Limb (tissue), 2 donors: Measurements from ENCODE around the gene GMPR.

Experiments
- DNase-seq, 2 donors: peaks; one replicate each; pipeline ENCODE4 v3.0.0-alpha.2; 2016; ENCODE audit errors: extremely low spot score in 2 of 2

Gene GMPR

DNA sequence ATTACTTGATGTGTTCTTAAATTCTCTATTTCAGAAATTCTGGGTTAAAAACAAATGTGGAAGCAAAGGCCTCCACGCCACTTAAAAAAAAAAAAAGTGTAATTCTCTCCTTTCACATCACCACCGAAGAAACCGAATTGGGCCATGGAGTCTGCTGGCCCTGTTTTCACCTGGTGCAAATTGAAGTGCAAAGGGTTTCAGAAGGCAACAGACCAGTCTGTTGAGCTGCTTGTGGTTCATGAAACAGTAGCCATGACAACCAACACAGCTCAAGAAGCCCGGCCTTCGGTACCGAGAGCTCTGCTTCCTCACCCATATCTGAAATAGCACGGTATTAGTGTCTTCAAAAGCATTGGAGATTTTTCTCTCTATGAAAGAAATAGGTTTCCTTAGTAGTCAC lies 63.1 kb downstream of the GMPR start:
- no peak for DNase-seq

DNA sequence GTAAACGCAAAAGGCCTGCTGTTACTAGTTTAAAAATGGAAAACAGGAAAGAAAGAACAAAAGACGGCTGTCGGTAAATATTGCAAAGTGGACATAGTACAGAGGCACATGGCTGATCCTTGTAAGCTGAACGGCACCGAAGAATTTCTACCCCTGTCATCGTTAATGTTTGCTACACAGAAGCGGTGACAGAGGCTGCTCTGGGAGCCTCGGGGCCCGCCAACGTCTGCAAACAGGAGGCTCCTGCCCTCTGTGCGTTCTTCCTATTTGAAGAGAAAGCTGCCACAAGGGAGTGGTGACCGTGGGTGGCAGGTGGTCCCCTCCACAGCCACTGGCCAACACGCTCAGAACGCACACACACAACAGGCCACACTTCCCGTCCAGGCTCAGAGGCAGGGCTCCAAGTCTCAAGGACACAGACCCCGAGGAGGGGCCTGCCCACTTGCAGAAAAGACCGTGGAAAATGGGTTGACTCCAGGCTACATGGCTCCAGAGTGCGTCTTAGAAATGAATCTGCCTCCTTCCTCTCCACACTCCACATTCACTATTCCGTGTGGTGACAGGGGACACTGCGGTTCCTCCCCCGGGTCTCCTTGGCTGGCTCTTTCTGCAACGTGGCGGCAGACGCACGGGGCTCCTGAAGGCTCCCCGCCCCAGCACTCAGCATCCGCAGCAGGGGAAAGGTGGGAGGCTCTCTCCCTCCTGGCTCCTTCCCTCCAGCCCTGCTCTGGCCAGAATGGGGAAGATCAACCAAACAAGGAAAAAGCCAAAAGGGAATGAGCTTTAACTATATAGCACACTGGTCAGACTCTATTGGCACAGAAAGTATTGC lies 64.5 kb downstream of the GMPR start:
- DNase-seq: no peak

DNA sequence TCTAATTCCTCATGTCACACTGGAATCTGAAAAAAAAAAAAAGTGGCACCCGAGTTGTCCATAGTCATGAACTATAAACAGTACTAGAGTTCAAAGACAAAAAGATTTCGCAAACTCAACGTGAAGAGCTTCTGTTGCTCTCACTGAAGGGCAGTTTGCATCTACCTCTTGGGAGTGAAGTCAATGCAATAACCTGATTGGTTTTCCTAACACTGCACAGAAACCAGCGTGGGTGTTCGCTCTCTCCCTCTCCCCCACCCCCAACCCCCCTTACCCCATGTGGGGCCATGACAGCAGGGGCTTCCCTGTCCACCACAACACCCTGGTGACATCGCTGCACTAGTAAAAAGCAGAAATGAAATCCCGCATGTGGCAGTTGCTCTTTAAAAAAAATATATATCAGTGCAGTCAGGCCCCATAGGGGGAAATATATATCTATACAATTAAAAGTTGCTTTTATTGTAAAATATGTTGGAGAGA lies 66.9 kb downstream of the GMPR start:
- DNase-seq: no peak

DNA sequence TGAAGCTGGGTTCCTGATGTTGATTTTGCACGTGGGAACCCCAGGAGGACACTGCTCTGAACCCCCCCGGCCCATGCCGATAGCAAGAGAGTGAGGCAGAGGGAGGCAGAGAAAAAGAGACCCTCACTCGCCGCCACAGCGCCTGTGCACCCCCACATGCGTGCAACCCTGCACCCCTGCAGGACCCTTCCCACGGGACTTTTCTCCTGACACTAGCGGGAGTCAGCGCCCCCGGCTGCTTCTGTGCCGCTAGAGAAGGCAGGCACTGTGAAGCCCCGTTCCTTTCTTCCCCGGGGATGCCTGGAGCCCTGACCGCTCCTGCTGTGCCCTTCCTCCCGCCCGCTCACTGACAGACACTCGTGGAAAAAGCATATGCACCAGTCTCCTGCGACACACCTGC lies 67.4 kb downstream of the GMPR start:
- DNase-seq: no peak

DNA sequence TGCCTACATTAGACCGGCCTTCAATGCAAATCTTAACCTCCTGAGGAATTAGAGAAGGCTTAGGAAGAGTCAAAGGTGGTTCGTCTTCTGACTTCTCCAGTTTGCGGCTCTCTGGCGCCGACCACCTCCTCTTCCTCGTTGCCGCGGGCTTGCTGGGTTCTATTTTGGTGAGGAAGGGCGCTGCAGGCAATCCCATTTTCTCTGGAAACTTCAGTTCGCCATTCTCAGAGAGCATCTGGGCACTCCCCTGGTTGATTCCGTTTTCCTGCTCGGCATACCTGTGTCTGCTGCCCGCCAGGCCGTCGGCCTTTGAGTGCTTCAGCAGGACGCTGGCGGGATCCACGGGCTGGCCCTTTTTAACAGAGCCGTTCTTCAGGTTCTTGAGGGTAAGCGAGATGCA lies 67.9 kb downstream of the GMPR start:
- no peak for DNase-seq

DNA sequence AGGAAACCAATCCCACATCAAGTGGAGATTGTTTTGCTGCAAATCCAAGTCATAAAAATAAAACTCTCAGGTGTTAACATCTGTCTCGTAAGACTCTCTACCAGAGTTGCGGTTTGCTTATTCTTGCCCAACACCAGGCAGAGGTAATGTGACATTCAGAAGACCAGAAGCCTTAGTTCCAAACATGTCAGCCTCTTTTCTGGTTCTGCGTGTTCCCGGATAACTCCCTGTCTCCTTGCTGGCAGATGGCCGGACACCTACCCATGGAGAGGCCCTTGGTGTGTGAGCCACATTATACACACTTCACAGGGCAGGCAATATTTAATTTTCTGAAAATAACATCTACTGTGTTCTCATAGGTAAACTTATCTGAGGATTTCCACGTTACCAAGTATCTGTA lies 73.4 kb downstream of the GMPR start:
- no peak for DNase-seq

DNA sequence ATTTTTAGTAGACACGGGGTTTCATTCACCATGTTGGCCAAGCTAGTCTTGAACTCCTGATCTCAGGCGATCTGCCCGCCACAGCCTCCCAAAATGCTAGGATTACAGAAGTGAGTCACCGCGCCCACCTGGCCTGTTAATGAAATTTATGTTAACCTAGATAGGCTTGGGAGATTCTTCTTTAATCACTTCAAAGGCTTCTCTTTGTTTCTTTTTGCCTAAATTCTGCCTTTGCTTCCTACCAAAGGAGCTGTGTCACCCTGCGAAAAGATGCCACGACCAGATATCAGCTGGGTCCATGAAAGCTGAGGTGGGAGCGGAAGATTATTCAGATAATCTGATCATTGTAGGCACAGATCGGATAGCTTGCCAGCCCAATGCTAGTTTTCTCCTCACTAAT lies 75.3 kb downstream of the GMPR start:
- DNase-seq: no peak

DNA sequence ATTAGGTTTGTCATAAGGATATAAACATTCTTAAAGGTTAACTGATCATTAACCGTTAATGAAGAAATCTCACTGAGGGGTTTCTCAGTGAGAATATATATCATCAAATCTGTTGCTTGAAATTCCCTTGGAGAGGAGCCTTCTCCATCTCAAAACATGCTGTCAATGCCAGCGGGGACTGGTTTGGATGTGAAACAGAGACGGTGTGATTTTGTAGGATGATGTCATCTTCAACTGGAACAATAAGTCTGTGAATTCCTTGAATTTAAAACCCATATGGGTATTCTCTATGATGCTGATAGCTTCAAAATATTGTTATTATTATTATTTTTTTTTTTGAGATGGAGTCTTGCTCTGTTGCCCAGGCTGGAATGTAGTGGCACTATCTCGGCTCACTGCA lies 75.9 kb downstream of the GMPR start:
- no peak for DNase-seq

DNA sequence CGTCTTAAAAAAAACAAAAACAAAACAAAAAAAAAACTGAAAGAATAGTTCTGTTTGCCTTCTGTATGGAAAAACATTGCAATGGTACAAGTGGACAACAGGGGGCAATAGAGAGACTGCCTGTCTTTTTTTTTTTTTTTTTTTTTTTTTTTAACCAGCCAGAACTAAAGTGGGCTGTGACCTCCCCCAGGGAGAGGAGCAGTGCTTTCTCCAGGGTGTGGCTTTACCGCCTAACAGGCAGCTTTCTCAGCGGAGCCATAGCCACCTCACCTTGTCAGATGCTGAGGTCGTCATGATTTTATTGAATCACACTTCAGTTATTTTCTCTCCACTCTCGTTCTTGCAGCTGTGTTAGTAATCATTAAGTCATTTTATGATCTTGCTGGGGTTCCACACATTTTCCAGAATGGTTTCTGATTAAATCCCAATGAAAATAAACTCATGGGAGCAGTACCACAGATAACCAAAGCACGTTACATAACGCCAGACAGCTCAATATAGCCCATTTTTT lies 78.4 kb downstream of the GMPR start:
- DNase-seq: peak in 1 of 2 donors; percentile 24

DNA sequence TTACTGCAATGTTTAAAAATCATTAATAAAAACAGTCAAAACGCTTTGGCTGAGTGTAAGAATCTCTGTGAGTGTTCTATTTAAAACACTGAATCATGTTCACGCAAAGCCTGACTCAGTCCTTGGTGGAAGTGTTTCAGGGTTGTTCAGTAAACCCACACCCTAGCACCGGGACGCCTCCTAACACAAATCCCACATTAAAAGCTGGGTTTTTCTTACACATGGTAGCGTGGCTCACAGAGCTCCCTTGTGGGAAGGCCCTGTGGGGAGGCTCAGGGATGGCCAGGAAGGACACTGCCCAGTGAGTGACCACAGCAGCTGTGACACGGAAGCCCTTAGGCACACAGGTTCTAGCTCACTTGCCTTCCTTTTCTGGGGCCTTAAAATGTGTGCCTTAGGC lies 80.2 kb downstream of the GMPR start:
- no peak for DNase-seq

DNA sequence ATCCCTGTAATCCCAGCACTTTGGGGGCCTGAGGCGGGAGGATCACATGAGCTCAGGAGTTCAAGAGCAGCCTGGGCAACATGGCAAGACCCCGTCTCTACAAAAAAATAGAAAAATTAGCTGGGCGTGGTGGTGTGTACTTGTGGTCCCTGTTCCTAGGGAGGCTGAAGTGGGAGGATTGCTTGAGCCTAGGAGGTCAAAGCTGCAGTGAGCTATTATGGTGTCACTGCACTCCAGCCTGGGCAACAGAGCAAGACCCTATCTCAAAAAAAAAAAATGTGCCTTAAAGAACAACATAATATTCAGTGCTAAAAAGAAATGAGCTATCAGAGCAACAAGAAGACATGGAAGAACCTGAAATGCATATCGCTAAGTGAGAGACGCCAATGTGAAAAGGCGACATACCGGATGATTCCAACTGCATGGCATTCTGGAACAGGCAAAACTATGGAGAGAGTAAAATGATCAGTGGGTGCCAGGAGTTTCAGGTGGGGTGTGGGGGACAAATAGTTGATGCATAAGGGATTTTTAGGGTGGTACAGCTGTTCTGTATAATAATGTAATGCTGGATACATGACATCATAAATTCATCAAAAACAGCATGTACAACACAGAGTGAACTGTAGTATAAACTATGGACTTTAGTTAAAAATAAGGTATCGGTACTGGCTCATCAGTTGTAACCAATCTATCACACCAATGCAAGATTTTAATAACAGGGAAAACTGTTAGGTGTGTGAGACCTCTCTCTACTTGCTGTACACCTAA lies 80.8 kb downstream of the GMPR start:
- no peak for DNase-seq

DNA sequence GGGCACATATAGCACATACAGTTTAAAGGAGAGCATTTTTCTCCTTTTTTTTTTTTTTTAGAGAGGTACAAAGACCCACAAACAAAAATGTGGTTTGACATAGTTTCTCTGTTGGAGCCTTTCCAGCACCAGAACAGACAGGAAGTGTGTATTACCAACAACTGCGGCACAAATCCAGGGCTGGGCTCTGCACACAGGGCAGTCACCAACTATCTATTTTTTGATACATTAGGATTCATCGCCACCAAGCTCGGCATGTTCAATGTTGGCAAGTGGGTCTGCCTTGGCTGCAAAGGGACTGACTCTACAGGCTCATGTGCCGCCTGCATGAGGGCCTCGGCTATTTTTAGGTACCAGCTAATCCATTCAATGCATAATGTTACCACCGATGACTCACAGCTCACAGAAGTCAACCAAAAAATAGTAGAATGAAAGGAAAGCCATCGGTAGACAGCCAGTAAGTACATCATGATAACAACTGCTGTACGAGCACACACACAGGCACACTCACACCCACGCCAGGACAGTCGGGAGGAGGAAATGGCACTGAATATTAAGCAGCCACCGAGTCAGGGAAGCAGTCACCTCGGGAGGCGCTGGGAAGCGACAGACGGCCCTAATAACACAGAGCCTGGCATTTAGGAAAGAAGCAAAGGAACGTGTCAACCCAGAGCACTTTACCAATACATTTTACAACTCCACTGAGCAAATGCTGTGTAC lies 81.6 kb downstream of the GMPR start:
- DNase-seq: peak; percentile 59 to 86

DNA sequence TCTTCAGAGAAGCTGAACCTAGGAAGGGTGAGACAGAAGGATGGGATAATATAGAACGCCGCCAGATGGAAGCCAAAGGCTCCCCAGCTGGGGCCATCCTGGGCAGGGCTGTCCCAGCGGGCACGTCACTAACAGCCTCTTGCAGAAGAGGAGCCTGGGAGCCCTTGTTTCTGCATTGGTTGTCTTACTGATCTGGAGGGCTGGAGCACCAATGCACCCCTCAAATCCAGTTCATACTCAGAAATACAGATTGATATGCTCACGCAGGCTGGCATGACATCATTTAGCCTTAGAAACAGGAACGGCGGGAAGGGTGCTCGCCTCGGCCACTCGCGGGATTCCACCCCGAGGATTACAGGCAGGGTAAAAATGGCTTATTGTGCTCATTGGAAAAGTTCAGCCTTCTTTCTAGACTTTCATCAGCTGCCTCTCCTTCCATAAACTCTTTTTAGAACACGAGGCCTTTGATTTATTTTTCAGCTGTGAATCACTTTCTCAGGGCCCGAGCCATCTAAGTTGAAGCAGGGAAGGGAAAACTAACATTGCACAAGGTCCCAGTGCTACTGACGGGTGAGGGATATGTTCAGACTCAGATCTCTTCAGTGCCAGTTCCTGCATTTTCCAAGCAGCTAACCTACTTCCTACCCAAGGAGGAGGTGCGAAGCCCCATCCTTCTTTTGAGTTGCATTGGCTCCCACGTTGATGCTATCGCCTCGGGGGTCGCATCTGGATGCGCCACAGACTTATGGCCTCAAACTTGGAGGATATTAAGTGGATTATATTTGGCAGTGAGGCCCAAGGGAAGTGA lies 82.3 kb downstream of the GMPR start:
- DNase-seq: no peak

DNA sequence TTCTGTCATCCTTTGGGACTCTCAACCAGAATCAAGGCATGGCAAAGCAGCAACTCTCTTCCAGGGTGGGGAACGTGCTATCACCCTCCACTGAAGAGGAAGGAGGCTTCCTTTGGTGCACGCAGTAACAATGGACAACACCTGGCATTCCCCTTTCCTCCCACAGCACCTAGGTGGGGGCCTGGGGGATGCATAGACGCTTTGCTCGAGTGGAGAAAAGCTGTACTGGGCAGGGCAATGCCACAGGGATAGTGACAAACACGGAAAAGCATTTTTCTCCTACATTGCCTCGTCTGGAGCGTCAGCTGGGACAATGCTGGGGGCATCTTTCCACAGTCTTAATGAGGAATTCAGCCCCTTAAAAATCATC lies 82.9 kb downstream of the GMPR start:
- DNase-seq: no peak

DNA sequence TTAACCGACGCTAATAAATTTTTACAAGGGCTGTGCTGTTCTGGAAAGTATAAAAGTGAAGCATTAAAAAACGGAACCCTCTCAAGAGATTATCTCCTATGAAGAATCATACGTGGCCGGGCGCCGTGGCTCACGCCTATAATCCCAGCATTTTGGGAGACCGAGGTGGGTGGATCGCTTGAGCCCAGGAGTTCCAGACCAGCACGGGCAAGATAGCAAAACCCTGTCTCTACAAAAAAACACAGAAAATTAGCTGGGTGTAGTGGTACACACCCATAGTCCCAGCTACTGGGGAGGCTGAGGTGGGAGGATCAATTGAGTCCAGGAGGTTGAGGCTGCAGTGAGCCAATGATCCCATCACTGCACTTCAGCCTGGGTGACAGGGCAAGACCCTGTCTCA lies 83.4 kb downstream of the GMPR start:
- no peak for DNase-seq

DNA sequence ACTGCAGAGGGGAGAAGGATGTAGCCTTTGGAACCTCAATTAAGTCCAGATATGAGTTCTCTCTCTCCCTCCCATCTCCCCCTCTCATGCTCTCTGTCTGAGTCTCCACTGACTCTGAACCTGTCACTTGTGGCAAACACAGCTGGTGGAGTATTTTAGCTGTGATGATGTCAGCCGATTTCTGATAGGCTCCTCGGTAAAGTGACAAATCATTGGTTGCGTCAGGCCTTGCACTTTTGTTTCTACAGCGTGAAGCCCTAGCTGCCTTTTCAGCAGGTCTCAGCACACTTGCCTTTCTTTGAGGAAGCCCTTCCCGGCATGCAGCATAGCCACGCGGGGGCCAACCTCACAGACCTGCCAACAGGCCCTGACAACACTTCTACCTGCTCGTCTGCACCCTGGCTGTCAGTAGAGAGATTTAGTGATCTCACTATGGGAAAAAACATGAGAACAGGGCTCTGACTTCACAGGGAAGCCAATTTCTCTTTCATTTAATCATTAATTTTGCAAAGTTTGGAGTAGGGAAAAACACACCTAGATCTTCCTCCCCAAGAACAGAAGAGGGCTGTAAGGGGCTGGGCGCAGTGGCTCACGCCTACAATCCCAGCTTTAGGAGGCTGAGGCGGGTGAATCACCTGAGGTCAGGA lies 84.4 kb downstream of the GMPR start:
- DNase-seq: peak; percentile 65 to 84

DNA sequence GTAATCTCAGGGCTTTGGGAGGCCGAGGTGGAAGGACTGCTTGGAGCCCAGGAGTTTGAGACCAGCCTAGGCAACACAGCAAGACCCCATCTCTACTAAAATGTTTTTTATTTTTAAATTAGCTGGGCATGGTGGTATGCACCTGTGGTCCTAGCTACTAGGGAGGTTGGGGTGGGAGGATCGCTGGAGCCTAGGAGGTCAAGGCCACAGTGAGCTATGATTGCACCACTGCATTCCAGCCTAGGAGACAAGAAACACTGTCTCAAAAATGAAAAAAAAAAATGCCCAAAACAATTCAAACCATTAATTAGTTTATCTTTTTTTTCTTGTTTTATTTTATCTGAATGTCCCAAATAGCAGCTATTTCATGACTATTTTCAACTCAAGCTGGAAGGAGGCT lies 85.8 kb downstream of the GMPR start:
- DNase-seq: no peak

DNA sequence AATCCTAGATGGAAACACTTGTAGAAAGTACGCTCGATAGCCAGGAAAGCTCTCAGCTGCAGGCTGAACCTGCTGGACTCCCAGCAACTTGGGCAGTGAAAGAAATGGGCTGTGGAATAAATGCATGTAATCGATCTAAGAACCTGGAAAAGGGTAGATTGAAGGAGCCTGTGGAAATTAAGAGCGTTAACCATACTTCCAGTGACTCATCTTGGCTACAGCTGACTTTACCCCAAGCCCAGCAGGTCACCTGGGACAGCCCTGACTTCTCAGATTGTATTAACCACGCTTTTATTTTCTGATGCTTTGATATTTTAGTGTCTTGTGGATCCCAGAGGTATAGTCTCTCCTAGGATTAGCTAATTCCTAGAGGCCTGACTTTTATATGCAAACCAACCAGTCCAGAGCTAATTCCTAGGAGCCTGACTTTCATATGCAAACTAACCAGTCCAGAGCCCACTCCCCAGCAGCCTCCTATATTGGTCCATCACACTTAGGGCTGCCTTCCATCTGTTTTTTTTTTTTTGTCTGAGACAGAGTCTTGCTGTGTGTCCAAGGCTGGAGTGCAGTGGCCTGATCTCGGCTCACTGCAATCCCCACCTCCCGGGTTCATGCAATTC lies 86.3 kb downstream of the GMPR start:
- no peak for DNase-seq

DNA sequence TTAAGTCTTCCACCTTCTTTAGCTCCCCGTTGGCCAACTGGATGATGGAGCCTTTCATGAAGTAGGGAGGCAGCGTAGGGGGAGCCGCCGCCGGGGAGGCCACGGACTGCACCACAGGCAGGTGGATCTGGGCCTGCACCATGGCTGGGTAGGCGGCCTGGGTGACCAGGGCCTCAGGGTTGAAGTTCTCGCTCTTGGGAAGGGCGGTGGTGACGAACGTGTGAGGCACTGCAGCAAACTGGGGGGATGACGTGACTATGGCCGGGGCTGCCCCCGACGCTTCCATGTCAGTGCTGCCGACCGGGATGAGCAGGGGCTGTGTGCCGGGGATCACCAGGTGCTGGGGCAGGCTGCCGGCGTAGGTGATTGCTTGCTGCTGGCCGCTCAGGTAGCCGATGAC lies 88.1 kb downstream of the GMPR start:
- peak in 1 of 2 donors; percentile 19 for DNase-seq
